Endometrial microvascular endothelial cells (primary cell): ENCODE results near the gene RAB1B. TPM values are rescaled to one million over a fixed set of nuclear protein-coding genes. Genes with fewer than 3 reads are reported as not detected.
"Not testable (repeated sequence)": the region's sequence is repeated elsewhere in the genome, so short reads cannot be mapped to it uniquely, and the experiment has no call there.

Experiments used
- in situ Hi-C: cut with HindIII; loops from 2 replicates; pipeline ENCODE4 v1.10.0; 2017; ENCODE audit warnings: low sequenced_read_pairs, low pct_unique_long_range_greater_than_20kb; ENCODE audit errors: inconsistent ontology term
- total RNA-seq: library from RNA; depleted of rRNA; stranded (reverse); fragments of >200 nt; gene quantifications from one replicate; pipeline ENCODE4 v1.2.3, GENCODE V29; 2015; ENCODE audit errors: inconsistent ontology term

Gene RAB1B
- total RNA-seq, 1 donor from 2014 or later: 190 TPM

GRCh38 chr11:66238786-66239413 lies 29.5 kb upstream of the RAB1B start:
- in situ Hi-C loops: no loop called here

- in situ Hi-C loops: no loop called here
Measured at GRCh38 chr11:66239511-66239910, 28.9 kb upstream of the RAB1B start.

GRCh38 chr11:66239998-66240780 lies 28.2 kb upstream of the RAB1B start:
- in situ Hi-C loops: no loop called here

- in situ Hi-C loops: no loop called here
Measured at GRCh38 chr11:66240781-66241136, 27.7 kb upstream of the RAB1B start.

GRCh38 chr11:66242095-66242765 lies 26.2 kb upstream of the RAB1B start:
- in situ Hi-C loops: no loop called here

GRCh38 chr11:66243782-66244535 lies 24.5 kb upstream of the RAB1B start:
- in situ Hi-C loops: no loop called here

- in situ Hi-C loops: no loop called here
Measured at GRCh38 chr11:66247295-66247694, 21.1 kb upstream of the RAB1B start.

GRCh38 chr11:66247801-66248200 lies 20.6 kb upstream of the RAB1B start:
- in situ Hi-C loops: no loop called here

GRCh38 chr11:66248903-66249302 lies 19.5 kb upstream of the RAB1B start:
- in situ Hi-C loops: no loop called here

- in situ Hi-C loops: no loop called here
Measured at GRCh38 chr11:66251809-66252208, 16.6 kb upstream of the RAB1B start.

- in situ Hi-C loops: not testable (repeated sequence)
Measured at GRCh38 chr11:66253081-66253480, 15.4 kb upstream of the RAB1B start.

GRCh38 chr11:66258473-66258893 lies 10.0 kb upstream of the RAB1B start:
- in situ Hi-C loops: no loop called here

GRCh38 chr11:66259225-66259624 lies 9.2 kb upstream of the RAB1B start:
- in situ Hi-C loops: no loop called here

- in situ Hi-C loops: no loop called here
Measured at GRCh38 chr11:66259956-66260355, 8.5 kb upstream of the RAB1B start.

GRCh38 chr11:66261578-66261977 lies 6.9 kb upstream of the RAB1B start:
- in situ Hi-C loops: no loop called here

GRCh38 chr11:66262191-66262590 lies 6.2 kb upstream of the RAB1B start:
- in situ Hi-C loops: no loop called here

GRCh38 chr11:66262696-66263095 lies 5.7 kb upstream of the RAB1B start:
- in situ Hi-C loops: no loop called here

- in situ Hi-C loops: no loop called here
Measured at GRCh38 chr11:66263231-66263630, 5.2 kb upstream of the RAB1B start.

GRCh38 chr11:66263785-66264184 lies 4.7 kb upstream of the RAB1B start:
- in situ Hi-C loops: no loop called here
